ENCODE results near the gene COL4A6. TPM values are rescaled to one million over a fixed set of nuclear protein-coding genes. Genes with fewer than 3 reads are reported as not detected.

Gene COL4A6
- total and polyA plus RNA-seq, 4 donors = under 0.01 to 0.09 (median 0.07) TPM; not detected in 1

DNA sequence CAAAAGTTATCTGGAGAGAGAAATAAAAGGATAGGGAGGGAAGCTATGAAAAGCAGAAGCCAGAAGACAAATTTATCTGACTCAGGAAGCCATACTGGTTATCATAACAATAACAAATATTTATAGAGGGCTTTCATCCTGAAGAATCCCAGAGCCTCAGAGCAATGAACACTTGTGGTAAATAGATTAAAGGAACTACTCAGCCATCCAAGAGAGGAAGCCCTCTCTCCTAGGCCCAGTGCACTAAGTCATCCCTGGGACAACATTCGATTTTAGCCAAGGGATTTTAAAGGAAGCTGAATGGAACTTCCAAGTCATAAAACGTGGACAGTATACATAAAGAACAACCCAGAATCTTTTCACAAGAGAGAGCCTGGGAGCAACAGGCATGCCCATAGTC is 76.9 kb downstream of the COL4A6 start:
- Histone ChIP-seq H3K27ac (ENCODE audit: low read depth in 1 of 2, low read length in 2 of 2) (no peak overlapping the region), H3K4me1 (ENCODE audit: control insufficient read depth in 4 of 4, insufficient read depth in 4 of 4, low read length in 3 of 4) (no peaks in the 10 kb centered on the region), H3K36me3 (ENCODE audit: control insufficient read depth in 4 of 4, insufficient read depth in 3 of 4, low read depth in 1 of 4, low read length in 3 of 4) (no peaks in the 10 kb centered on the region), H3K9me3 (ENCODE audit: control insufficient read depth in 4 of 4, low read length in 3 of 4) (no peaks in the 10 kb centered on the region), H3K9ac (ENCODE audit: low read depth in 1 of 2, low read length in 2 of 2) (no peak overlapping the region), H3K27me3 (ENCODE audit: control insufficient read depth in 4 of 4, insufficient read depth in 4 of 4, low read length in 3 of 4) (peaks cover 0 to 3% (median 0%) of the 10 kb centered on the region in 4 donors), H3K4me3 (ENCODE audit: low read depth in 1 of 3, low read length in 3 of 3) (no peak overlapping the region)
- 62% methylated on average over 2 of the region's 2 CpGs for WGBS
- no peak for TF ChIP-seq REST (IDR thresholded peaks at IDR 0.05)
- TF ChIP-seq EGR1 (IDR thresholded peaks at IDR 0.05; ENCODE audit: low read depth in 2 of 2) = no peak
- no peak for TF ChIP-seq JUND (IDR thresholded peaks at IDR 0.05)
- no peak for TF ChIP-seq RAD21 (IDR thresholded peaks at IDR 0.05)
- no peak for TF ChIP-seq RXRA (IDR thresholded peaks at IDR 0.05)
- TF ChIP-seq YY1 (IDR thresholded peaks at IDR 0.05) = no peak
- TF ChIP-seq TAF1 (conservative IDR thresholded peaks at IDR 0.05) = no peak
- no peak for TF ChIP-seq FOXA2 (IDR thresholded peaks at IDR 0.05)
- TF ChIP-seq NR2F2 (IDR thresholded peaks at IDR 0.05) = no peak
- TF ChIP-seq HNF4A (conservative IDR thresholded peaks at IDR 0.05) = no peak
- DNase-seq (ENCODE audit: low spot score) = no peak

DNA sequence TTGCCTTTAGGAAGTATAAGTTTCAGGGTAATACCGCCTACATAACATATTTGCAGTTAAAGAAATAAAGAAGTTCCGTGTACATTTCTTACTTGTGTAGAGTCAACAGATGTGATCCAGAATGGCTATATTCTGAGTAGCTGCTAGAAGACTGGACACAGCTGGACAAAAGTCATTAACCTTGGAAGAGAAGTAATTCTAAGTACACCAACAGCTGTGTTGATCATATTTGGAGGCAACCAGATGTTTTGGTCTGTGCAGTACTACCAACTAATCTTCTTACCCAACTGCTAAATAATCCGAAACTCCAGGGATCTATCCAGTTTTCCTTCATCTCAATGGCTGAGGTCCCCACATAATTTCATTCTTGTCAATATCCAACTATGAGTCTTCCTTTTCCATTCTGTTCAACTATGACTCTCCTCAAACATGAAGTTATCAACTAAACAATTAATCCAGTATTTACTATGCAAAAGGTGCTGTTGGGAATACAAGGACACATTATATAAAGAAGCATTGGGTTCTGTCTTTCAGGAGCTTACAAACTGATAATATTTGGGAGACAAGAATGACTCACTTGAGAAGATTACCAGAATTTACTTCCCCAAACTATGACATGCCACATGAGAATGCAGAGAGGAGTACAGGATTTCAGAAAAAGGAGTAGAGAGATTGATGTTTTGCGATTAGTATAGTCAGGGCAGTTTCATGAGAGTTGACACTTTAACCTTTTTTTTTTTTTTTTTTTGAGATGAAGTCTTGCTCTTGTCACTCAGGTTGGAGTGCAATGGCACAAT is 78.2 kb downstream of the COL4A6 start:
- H3K27ac ChIP-seq (ENCODE audit: low read depth in 1 of 2, low read length in 2 of 2) = no peak overlapping the region
- no peaks in the 10 kb centered on the region for H3K36me3 ChIP-seq (ENCODE audit: control insufficient read depth in 4 of 4, insufficient read depth in 3 of 4, low read depth in 1 of 4, low read length in 3 of 4)
- H3K27me3 ChIP-seq (ENCODE audit: control insufficient read depth in 4 of 4, insufficient read depth in 4 of 4, low read length in 3 of 4) = peaks cover 0 to 3% (median 0%) of the 10 kb centered on the region in 4 donors
- DNase-seq (ENCODE audit: low spot score) = no peak
- no peaks in the 10 kb centered on the region for H3K4me1 ChIP-seq (ENCODE audit: control insufficient read depth in 4 of 4, insufficient read depth in 4 of 4, low read length in 3 of 4)
- 92% methylated on average over 4 of the region's 4 CpGs for WGBS
- TF ChIP-seq RAD21 (IDR thresholded peaks at IDR 0.05) (no peak), GABPA (IDR thresholded peaks at IDR 0.05 in 1 of 2, conservative IDR thresholded peaks at IDR 0.05 in 1 of 2) (no peak), HNF4A (conservative IDR thresholded peaks at IDR 0.05) (no peak), FOXA2 (IDR thresholded peaks at IDR 0.05) (no peak), RXRA (IDR thresholded peaks at IDR 0.05) (no peak), FOXA1 (IDR thresholded peaks at IDR 0.05) (no peak), TAF1 (conservative IDR thresholded peaks at IDR 0.05) (no peak)
- TF ChIP-seq, protein P1, sequence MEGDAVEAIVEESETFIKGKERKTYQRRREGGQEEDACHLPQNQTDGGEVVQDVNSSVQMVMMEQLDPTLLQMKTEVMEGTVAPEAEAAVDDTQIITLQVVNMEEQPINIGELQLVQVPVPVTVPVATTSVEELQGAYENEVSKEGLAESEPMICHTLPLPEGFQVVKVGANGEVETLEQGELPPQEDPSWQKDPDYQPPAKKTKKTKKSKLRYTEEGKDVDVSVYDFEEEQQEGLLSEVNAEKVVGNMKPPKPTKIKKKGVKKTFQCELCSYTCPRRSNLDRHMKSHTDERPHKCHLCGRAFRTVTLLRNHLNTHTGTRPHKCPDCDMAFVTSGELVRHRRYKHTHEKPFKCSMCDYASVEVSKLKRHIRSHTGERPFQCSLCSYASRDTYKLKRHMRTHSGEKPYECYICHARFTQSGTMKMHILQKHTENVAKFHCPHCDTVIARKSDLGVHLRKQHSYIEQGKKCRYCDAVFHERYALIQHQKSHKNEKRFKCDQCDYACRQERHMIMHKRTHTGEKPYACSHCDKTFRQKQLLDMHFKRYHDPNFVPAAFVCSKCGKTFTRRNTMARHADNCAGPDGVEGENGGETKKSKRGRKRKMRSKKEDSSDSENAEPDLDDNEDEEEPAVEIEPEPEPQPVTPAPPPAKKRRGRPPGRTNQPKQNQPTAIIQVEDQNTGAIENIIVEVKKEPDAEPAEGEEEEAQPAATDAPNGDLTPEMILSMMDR (IDR thresholded peaks at IDR 0.05; ENCODE audit: low read depth, low read length, missing input control) = no peak
- H3K4me3 ChIP-seq (ENCODE audit: low read depth in 1 of 3, low read length in 3 of 3) = no peak overlapping the region
- no peaks in the 10 kb centered on the region for H3K9me3 ChIP-seq (ENCODE audit: control insufficient read depth in 4 of 4, low read length in 3 of 4)
- no peak overlapping the region for H3K9ac ChIP-seq (ENCODE audit: low read depth in 1 of 2, low read length in 2 of 2)
